Measurements from ENCODE around the gene TMEM129.

Gene TMEM129

DNA sequence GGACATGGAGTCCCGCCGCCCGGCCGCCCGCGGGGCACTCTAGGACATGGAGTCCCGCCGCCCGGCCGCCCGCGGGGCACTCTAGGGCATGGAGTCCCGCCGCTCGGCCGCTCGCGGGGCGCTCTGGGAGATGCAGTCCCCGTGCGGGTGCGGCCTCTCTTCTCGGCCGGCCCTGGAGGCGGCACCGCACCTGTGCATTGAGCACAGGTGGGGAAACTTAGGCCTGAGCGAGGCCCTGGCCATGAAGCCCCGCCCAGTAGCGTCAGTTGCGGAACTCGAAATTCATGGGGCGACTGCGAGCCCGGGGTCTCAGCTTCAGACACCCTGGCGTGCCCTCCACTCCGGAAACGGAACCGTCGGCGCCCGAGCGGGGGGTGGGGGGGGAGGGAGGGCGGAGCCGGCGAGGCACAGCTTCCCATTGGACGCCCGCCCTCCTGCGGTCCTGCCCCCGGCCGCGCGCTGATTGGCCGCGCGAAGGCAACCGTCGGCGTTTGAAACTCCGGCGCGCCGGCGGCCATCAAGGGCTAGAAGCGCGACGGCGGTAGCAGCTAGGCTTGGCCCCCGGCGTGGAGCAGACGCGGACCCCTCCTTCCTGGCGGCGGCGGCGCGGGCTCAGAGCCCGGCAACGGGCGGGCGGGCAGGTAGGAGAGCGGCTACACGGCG, at the start of gene TMEM129, which contains the start of gene TACC3:
TMEM129 (minus strand) TSS at position 321 of the 663 bp plus-strand sequence. CDS start 486 bp downstream, outside the sequence.
TACC3 (plus strand) TSS at position 519 of the 663 bp plus-strand sequence. CDS start 1,901 bp downstream, outside the sequence.
- DNase-seq, result peak; percentile 41 to 98 (median 93)

GRCh38 chr4:1770791-1771231, 49.7 kb upstream of the TMEM129 start:
- DNase-seq, result no peak

GRCh38 chr4:1770245-1770644, 49.1 kb upstream of the TMEM129 start:
- peak in 20 of 51 donors; percentile 32 to 75 (median 58) for DNase-seq

DNA sequence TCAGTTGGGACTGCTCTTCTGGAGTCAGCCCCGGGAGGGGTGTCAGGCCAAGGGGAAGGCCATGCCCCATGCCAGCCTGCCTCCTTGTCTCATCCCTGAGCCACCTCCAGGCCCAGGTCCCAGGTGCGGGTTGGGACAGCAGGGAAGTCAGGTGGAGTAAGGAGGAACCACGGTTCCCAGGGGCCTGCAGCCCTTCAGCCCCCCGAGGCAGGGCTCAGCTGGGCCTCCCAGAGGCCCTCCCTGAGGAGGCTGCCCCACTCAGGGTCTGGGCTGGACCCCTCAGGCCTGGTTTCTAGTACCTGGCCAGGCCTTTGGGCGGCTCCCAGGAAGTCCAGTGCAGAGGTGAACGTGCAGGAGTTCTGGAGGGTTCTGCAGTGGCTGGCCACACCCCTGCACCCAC, 48.6 kb upstream of the TMEM129 start:
- DNase-seq, result no peak

DNA sequence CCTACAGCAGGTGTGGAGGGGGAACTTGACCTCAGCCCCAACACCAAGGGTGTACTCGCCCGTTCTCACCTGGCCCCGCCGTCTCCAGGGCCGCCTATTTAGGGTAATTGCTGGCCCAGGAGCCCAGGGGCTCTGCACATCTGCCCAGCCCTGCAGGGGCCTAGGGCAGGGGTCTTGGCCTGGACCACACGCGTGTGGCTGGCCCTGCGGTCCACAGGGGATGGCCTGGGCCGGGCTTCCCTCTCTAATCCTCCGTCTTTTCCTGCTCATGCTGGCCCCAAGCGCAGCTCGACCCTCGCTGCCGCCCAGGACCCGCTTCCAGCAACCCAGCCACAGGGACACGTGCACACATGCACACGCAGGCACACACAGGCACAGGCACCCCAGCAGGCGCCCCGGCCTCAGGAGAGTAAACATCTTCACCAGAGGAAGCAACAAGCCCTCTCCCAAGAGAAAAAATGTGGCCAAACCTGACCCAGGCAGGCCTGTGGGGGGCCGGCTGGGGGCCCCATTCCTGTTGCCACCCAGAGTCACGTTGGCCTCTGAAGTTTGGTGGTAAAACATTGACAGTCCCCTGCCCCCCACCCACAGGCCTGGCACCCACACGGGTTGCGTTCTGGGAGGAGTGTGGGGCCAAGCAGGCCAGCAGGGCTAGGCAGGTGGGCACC, 47.4 kb upstream of the TMEM129 start:
- no peak for DNase-seq

GRCh38 chr4:1767770-1768366, 46.7 kb upstream of the TMEM129 start:
- peak in 1 of 51 donors; percentile 20 for DNase-seq

- peak in 18 of 51 donors; percentile 26 to 56 (median 44) for DNase-seq
Measured at GRCh38 chr4:1767061-1767769, 46.1 kb upstream of the TMEM129 start.

DNA sequence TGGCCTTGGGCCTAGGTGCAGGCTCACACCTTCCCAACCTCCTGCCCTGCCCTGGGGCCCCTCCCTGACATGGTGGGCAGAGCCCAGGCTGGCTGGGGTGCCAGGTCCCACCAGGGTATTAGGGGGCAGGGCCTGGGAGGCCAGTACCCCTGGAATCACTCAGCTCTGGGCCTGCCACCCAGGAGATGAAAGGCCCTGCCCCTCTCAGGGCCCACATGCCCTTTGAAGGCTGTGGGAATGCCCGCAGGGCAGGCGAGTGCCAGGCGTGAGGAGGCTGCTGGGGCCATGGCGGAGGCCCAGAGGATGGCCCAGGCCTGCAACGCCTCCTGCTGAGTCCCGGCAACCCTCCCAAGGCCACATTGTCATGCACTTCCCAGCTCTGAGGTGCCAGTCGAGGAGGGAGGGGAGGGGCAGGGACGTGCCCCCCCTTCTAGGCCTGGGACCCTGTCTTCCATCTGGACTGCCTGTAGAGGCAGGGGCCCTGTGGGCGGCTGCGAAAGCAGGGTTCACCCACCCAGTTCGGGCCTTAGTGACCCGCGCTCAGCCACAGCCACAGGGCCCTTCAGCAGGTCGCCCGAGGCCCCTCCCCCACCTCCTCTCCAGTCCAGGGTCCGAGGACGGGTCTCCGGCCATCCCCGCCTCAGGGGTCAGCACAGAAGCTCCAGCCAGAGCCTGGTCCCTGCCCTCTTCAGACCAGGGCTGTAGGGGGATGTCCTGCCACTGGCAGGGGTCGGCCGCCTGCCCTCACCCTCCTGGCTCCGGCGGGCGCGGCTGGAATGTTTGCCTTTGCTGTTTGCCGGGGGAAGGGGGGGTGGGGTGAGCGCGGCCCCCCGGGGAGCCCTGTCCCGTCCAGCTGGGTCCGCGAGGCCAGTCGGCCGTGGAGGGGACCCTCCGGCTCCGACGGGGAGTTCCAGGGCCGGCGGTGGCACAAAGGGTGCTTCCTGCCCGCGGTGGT, 45.3 kb upstream of the TMEM129 start:
- DNase-seq, result peak in 9 of 51 donors; percentile 15 to 38 (median 25)

- no peak for DNase-seq
Measured at GRCh38 chr4:1765409-1766072, 44.4 kb upstream of the TMEM129 start.

GRCh38 chr4:1764670-1765069, 43.5 kb upstream of the TMEM129 start:
- no peak for DNase-seq

DNA sequence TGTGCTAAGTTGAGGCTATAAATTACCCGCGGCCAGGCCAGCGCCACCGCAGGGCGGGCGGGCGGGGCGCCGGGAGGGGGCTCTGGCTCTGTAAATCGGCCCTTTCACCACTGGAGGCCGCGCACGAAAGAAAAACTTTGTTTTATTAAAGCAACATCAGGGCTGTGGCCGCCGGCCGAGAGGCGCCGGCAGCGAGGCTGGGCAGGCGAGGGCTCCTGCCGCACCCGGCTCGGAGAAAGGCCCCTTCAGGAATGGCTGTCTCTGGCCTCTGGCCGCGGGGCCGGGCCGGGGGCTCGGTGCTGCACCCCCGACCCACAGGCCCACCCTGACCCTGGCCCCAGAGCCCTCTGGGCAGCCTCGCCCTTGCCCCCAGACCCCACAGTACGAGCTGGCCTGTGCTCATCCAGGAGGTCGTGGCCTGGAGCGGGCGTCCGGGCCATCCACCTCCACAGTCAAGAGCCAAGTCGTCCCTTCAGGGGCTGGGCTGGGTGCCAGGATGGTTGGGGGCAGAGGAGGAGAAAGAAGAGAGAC, 42.5 kb upstream of the TMEM129 start:
- peak in 27 of 51 donors; percentile 22 to 65 (median 49) for DNase-seq

- DNase-seq, result no peak
Measured at GRCh38 chr4:1763070-1763549, 42.0 kb upstream of the TMEM129 start.

DNA sequence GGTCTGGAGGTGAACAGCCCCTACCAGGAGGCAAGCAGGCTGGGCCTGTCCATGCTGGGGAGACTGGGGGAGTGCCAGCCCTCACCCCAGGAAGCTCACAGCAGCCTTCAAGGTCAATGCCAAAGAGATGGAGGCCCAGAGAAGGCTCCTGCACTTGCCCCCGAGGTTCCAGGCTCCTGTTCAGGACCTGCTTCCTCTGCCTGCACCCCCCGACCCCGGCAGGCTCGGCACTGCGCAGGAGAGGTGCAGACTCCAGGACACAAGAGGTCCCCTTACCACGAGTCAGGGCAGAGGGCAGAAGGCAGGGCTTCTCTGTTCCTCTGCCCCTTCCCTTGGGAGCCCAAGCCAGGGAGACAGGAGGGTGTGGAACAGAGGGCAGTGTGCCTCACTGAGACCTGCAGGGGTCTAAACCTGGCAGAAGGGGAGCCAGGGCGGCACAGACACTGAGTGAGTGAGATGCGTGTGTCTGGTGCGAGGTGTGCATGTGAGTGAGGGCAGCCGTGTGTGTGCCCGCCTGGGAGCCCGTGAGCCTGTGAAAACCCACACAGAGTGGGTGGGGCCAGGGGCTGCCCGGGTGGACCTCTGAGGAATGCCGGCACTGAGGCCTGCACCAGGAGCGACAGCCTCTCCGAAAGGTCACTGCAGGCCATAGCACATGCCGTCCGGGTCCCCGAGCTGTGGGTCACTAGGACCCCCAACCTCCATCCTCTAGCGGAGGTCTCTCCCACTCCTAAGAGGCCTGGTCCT, 41.3 kb upstream of the TMEM129 start:
- no peak for DNase-seq

GRCh38 chr4:1761130-1761689, 40.1 kb upstream of the TMEM129 start:
- DNase-seq, result no peak

DNA sequence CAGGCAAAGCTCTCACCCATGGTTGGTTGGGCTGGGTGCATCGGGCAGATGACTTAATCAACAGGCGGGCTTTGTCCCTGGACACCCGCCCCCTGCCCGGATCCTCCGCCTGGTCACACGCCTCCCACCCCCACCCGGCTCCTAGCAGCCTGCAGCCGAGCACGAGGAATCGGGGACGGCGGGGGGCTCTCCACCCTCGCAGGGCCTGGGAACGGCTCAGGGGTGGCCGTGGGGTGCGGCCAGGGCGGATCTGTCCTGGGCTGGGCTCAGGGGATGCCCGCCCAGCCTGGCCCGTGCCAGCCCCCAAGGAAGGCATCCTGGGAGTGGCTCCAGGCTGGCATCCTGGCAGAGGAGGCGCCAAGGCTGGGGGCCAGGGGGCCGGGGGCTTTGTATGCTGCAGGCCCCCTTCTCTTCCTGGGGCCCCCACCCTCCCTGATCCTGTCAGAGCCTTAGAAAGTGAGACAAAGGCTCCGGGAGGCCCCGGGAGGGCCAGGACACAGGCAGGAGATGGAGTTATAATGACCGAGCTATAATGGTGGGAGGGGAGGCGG, 39.5 kb upstream of the TMEM129 start:
- peak in 11 of 51 donors; percentile 14 to 66 (median 28) for DNase-seq

GRCh38 chr4:1759818-1760223, 38.7 kb upstream of the TMEM129 start:
- no peak for DNase-seq

GRCh38 chr4:1759170-1759817, 38.2 kb upstream of the TMEM129 start:
- DNase-seq, result no peak
